HG03097 (cell line): ENCODE measurements around the gene IL12RB2.
"Not testable (repeated sequence)": the region's sequence is repeated elsewhere in the genome, so short reads cannot be mapped to it uniquely, and the experiment has no call there.

Experiments
- ATAC-seq: cut with Tn5 transposase; IDR thresholded peaks from one replicate; pipeline ENCODE4 v1.9.1; 2021; ENCODE audit not compliant: unreplicated experiment, low FRiP score

IL12RB2 gene

GRCh38 chr1:67430358-67431155, 122.9 kb downstream of the IL12RB2 start, which contains the start of gene SERBP1:
TSS of gene SERBP1 (minus strand) at chr1:67430402. CDS start at chr1:67430300, 102 bp downstream.
- peak; percentile 90 for ATAC-seq

DNA sequence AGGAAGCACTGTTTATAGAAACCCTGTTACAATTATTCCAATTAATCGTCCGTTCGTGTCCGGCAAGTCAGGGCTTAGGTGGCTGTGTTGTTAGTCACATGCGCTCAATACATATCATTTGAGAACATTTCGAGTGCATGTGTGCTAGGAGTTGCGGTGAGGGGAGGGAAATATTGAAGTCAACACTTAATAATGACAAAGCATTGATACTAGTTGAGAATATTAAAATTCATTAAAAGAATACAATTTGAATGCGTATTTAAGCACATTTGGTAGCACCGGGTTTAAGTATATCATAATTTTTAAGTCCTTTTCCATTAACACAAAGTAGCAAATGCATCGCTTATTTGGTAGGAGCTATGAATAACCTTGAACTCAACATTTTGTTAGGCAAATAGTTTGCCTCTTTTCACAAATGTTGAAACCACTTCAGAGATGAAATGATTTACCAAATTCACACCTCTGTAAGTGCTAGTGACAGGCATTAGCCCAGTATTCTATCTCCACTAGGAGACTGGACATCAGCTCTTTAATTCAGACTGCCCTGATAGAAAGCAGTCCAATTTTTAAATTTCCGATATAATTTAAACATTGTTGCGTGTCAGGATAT, 123.6 kb downstream of the IL12RB2 start:
- ATAC-seq: no peak

GRCh38 chr1:67431869-67432578, 124.4 kb downstream of the IL12RB2 start:
- no peak for ATAC-seq

- ATAC-seq: no peak
Measured at GRCh38 chr1:67432745-67433144, 125.1 kb downstream of the IL12RB2 start.

GRCh38 chr1:67433837-67434236, 126.2 kb downstream of the IL12RB2 start:
- ATAC-seq: no peak

DNA sequence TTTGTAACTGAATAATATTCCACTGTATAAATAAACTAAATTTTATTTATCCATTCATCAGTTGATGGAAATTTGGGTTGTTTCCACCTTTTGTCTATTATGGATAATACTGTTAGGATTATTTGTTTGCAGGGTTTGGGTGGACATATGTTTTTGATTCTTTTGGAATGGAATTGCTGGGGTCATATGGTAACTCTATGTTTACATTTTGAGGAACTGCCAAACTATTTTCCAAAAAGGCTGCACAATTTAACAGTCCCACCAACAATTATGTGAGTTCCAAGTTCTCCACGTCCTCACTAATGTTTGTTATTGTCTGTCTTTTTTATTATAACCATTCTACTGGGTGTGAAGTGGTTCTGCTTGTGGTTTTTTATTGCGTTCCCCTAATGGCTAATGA, 126.8 kb downstream of the IL12RB2 start:
- ATAC-seq: no peak

DNA sequence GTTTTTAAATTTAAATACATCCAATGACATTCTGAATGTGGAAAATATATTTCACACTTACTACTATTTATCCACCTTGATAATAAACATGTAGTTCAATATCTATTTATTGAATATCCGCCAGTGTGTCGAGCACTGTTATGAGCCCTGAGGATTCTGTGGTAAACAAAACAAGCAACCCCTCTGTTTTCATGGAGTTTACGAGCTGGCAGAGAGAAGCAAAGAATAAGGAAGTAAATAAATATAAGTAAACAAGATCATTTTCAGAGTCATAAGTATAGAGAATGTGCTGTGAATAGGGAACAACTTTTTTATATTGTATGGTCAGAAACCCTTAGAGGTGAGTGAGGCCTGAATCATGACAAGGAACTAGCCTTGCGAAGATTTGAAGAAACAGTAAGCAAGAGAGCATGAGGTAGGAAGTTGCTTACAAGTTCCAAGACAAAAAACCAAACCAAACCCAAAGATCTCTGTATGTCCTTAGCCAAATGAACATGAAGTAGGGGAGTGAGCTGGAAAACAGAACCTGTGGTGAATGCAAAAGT, 128.9 kb downstream of the IL12RB2 start:
- no peak for ATAC-seq

DNA sequence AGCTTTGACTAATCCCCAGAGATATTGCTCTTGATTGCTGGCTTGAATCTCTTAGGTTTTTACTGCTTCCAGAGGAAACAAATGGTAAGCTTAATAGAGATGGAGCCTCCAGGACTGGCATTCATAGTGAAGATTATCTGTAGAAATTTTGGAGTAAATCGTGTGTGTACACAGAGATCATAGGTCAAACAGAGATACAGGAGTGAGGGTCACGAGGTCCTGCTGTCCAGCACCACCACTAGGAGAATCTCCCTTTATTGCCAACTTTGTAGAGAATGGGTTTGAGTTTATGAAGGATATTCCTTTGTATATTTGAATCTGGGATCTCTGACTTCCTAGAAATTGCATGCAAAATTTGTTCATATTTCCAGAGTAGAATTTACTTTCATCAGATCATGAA, 130.3 kb downstream of the IL12RB2 start:
- ATAC-seq: no peak

DNA sequence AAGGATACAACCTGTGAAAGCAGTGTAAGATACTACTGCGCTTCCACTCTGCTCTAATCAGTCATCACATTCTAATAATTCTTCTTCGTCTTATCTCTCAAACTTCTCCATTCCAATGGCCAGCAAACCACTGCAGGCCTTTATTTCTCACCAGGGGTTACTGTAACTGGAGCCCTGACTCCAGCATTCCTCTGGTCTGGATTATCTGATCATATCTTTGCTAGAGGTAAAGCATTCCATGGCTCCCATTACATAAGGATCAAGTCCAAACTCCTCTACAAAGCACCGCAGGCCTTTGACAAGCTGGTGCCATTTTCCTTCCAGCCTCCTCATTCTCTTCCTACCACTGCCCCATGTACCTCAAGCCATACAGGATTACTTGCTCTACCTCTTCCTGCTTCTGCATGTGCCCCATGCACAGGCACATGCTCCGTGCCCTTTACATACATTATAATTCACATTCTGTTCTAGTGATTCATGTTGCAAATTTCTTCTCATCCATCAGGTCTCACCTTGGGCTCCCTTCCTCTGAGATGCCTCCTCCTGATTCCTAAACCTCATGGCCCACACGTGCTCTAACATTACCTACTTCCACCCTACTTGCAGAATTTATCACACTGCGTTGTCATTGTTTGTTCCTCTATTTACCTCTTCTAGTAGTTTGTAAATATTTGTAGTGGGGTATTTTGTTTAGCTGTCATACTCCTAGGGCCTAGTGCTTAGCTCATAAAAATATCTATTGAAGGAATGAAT, 131.8 kb downstream of the IL12RB2 start:
- no peak for ATAC-seq

GRCh38 chr1:67440339-67440738, 132.7 kb downstream of the IL12RB2 start:
- ATAC-seq: no peak

DNA sequence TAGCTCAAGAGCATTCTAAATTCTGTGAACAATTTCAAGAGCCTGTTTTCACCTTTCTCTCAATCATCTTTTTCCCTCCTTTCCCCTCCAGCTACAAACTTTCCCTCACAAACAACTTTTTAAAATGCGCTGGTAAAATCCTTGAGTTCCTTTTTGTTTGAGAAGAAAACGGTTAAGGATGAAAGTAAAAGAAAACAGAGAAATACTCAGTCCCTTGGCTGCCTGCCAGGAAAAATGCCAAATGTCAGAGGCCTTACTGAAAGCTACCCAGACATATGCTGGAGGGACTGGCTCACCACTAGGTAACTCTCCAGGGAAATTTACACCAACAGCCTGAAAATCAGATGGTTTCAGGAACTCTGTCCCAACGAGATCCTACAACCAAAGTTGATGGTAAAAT, 133.5 kb downstream of the IL12RB2 start:
- no peak for ATAC-seq

- ATAC-seq: no peak
Measured at GRCh38 chr1:67441739-67442281, 134.1 kb downstream of the IL12RB2 start.

DNA sequence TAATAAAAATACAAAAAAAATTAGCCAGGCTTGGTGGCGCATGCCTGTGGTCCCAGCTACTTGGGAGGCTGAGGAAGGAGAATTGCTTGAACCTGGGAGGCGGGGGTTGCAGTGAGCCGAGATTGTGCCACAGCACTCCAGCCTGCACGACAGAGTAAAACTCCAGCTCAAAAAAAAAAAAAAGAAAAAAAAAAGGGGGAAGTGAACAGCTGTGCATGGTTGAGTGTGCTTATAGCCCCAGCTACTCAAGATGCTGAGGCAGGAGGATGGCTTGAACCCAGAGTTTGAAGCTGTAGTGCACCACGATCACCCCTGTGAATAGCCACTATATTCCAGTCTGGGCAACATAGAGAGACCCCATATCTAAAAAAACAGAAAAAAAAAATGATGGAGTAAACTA, 138.3 kb downstream of the IL12RB2 start:
- not testable (repeated sequence) for ATAC-seq
